B cell (primary cell): ENCODE results near the gene ARPC4. TPM values are rescaled to one million over a fixed set of nuclear protein-coding genes. Genes with fewer than 3 reads are reported as not detected.

Experiments used
- ATAC-seq: fragments of 200-7000 bp; cut with Tn5 transposase; one replicate; pipeline ENCODE4 v1.10.0; 2021; ENCODE audit warnings: low read depth, mild to moderate bottlenecking, moderate number of reproducible peaks, moderate library complexity
- CTCF ChIA-PET: fragments of 350-600 bp; sonication (Branson Sonifier 250); formaldehyde crosslinking; loops from one replicate; lab custom pipeline; 2021; ENCODE audit warnings: antibody characterized with exemption, inconsistent platforms; lab: Charles Lee
- POLR2A ChIA-PET: fragments of 350-600 bp; sonication (Branson Sonifier 250); formaldehyde crosslinking; loops from one replicate; lab custom pipeline; 2021; ENCODE audit warnings: antibody characterized with exemption; lab: Charles Lee
- DNase-seq: peaks from one replicate; pipeline ENCODE4 v3.0.0; 2013
- H2AFZ ChIP-seq: 2 replicates; pipeline ENCODE4 v1.6.1; 2012; ENCODE audit warnings: mild to moderate bottlenecking, low read depth, low read length; ENCODE audit not compliant: insufficient read depth, poor library complexity, severe bottlenecking
- H3K27ac ChIP-seq, 2 donors: 1 replicate in 1 of 2; 2 replicates in 1 of 2; pipeline ENCODE4 v1.5.1; 2012 to 2013; ENCODE audit warnings: low read length in 2 of 2, mild to moderate bottlenecking in 2 of 2, moderate library complexity in 1 of 2
- H3K27me3 ChIP-seq, 4 experiments: fragments of 200-600 bp in 1 of 4; sonication (generic) in 1 of 4; replicated peaks in 1 of 4; 1 replicate in 2 of 4; 2 replicates in 2 of 4; pipeline versions ENCODE4 v1.6.1 to v1.7.0; 2013 to 2016; ENCODE audit warnings: low read length in 3 of 4, mild to moderate bottlenecking in 2 of 4, mixed read lengths in 1 of 4, moderate library complexity in 1 of 4; ENCODE audit not compliant: insufficient read depth in 4 of 4, control insufficient read depth in 3 of 4; ENCODE audit errors: control extremely low read depth in 1 of 4
- H3K36me3 ChIP-seq, 2 experiments: replicated peaks in 1 of 2; 1 replicate in 1 of 2; 2 replicates in 1 of 2; pipeline versions ENCODE4 v1.6.1 to v1.7.1; 2013; ENCODE audit warnings: low read length in 1 of 2; ENCODE audit not compliant: insufficient read depth in 2 of 2, control insufficient read depth in 1 of 2; ENCODE audit errors: control extremely low read depth in 1 of 2, extremely low read depth in 1 of 2
- H3K4me1 ChIP-seq, 2 donors: fragments of 200-600 bp in 1 of 2; sonication (generic) in 1 of 2; 1 replicate in 1 of 2; 2 replicates in 1 of 2; pipeline versions ENCODE4 v1.5.1 to v1.6.1; 2013 to 2017; ENCODE audit warnings: low read length in 2 of 2; ENCODE audit not compliant: control insufficient read depth in 2 of 2, insufficient read depth in 2 of 2
- H3K4me2 ChIP-seq: replicated peaks from 2 replicates; pipeline ENCODE3; 2012; ENCODE audit warnings: mild to moderate bottlenecking, low read depth, low read length; ENCODE audit not compliant: poor library complexity, severe bottlenecking
- H3K4me3 ChIP-seq, 5 experiments: fragments of 200-600 bp in 1 of 5; sonication (generic) in 1 of 5; 1 replicate in 3 of 5; 2 replicates in 2 of 5; pipeline versions ENCODE4 v1.5.1 to v1.7.0; 2011 to 2016; ENCODE audit warnings: low read length in 4 of 5, mild to moderate bottlenecking in 4 of 5, low read depth in 2 of 5, control low read depth in 1 of 5, moderate library complexity in 1 of 5; ENCODE audit not compliant: insufficient read depth in 1 of 5; ENCODE audit errors: control extremely low read depth in 1 of 5, extremely low read depth in 1 of 5
- H3K79me2 ChIP-seq: fragments of 200-600 bp; sonication (generic); one replicate; pipeline ENCODE4 v1.6.0; 2016; ENCODE audit warnings: low read length; ENCODE audit not compliant: control insufficient read depth, insufficient read depth
- H3K9ac ChIP-seq: fragments of 200-600 bp; sonication (generic); 2 replicates; pipeline ENCODE4 v1.6.1; 2017; ENCODE audit warnings: mild to moderate bottlenecking, low read length, moderate library complexity
- H3K9me3 ChIP-seq, 3 donors: one replicate each; pipeline versions ENCODE4 v1.6.1 to v1.7.1; 2013; ENCODE audit warnings: low read length in 2 of 3; ENCODE audit not compliant: control insufficient read depth in 2 of 3, insufficient read depth in 1 of 3; ENCODE audit errors: control extremely low read depth in 1 of 3
- H4K20me1 ChIP-seq: 2 replicates; pipeline ENCODE4 v1.6.0; 2012; ENCODE audit warnings: mild to moderate bottlenecking, low read length; ENCODE audit not compliant: insufficient read depth, control insufficient read depth, poor library complexity, severe bottlenecking
- H3K27ac Mint-ChIP-seq: one replicate; pipeline ENCODE4 v1.8.0; 2021; ENCODE audit warnings: mixed read lengths
- H3K27me3 Mint-ChIP-seq: one replicate; pipeline ENCODE4 v1.8.0; 2021; ENCODE audit warnings: mixed read lengths
- H3K4me1 Mint-ChIP-seq: one replicate; pipeline ENCODE4 v1.8.0; 2021; ENCODE audit warnings: mixed read lengths
- H3K4me3 Mint-ChIP-seq: one replicate; pipeline ENCODE4 v1.8.0; 2021; ENCODE audit warnings: mixed read lengths
- H3K9me3 Mint-ChIP-seq: one replicate; pipeline ENCODE4 v1.8.0; 2022; ENCODE audit warnings: mixed read lengths; ENCODE audit not compliant: insufficient read depth
- EZH2 ChIP-seq: IDR thresholded peaks from 2 replicates; pipeline ENCODE4 v1.6.1; 2012; ENCODE audit warnings: borderline replicate concordance, low read depth, mild to moderate bottlenecking, moderate library complexity, low read length; ENCODE audit not compliant: insufficient read depth, poor library complexity, severe bottlenecking
- WGBS: methylation state at CpG from one replicate; pipeline ENCODE4 v1.1.5; 2013; ENCODE audit warnings: missing lambda C conversion rate; ENCODE audit not compliant: insufficient coverage; 5-methylcytosine and 5-hydroxymethylcytosine counted together
- intact Hi-C: fragments of 100-400 bp; cut with micrococcal nuclease; formaldehyde crosslinking; loops from one replicate; pipeline ENCODE4 v1.10.0; 2022
- polyA plus RNA-seq: library from polyadenylated mRNA; depleted of rRNA; stranded (reverse); fragments of >200 nt; gene quantifications from 2 replicates; pipeline ENCODE4 v1.2.3, GENCODE V29; 2012
- total RNA-seq, 2 donors: library from RNA; stranded (reverse); fragments of 120-200 nt in 1 of 2; gene quantifications; 1 replicate in 1 of 2; 2 replicates in 1 of 2; pipeline versions ENCODE4 v1.2.3 to v1.2.4, GENCODE V29; 2013 to 2022
- TF ChIP-seq, protein P1 (sequence below): fragments of 200-600 bp; IDR thresholded peaks from one replicate; pipeline ENCODE4 v1.8.0; 2022; ENCODE audit warnings: antibody characterized with exemption, mild to moderate bottlenecking

Gene ARPC4
- total and polyA plus RNA-seq, 2 donors (not counting 1 experiment from before 2014, with no cell fraction given), result 110 to 174 TPM

DNA sequence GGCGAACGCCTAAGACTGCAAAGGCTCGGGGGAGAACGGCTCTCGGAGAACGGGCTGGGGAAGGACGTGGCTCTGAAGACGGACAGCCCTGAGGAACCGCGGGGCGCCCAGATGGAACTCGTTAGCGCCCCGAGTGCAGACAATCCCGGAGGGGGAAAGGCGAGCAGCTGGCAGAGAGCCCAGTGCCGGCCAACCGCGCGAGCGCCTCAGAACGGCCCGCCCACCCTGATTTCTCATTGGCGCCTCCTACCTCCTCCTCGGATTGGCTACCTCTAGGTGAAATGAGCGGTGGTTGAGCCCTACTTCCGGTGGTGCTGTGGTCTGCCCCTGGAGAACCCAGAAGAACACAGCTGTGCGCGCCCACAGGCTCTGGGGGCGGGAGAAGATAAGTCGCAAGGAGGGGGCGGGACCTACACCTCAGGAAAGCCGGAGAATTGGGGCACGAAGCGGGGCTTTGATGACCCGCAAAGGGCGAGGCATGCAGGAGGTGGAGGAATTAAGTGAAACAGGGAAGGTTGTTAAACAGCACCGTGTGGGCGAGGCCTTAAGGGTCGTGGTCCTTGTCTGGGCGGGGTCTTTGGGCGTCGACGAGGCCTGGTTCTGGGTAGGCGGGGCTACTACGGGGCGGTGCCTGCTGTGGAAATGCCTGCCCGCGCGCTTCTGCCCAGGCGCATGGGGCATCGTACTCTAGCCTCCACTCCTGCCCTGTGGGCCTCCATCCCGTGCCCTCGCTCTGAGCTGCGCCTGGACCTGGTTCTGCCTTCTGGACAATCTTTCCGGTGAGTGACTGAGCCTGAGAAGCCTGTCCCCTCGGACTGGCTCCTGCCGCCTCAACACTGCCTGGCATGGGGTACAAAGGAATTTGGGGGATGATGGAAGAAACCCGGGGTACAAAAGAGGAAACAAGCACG, 43.0 kb upstream of the ARPC4 start, which contains the start of gene OGG1:
TSS of gene OGG1 (plus strand) at position 308 of the 911 bp plus-strand sequence. CDS start at position 643, 335 bp downstream.
- TF ChIP-seq EZH2, result no peak
- TF ChIP-seq, protein P1, sequence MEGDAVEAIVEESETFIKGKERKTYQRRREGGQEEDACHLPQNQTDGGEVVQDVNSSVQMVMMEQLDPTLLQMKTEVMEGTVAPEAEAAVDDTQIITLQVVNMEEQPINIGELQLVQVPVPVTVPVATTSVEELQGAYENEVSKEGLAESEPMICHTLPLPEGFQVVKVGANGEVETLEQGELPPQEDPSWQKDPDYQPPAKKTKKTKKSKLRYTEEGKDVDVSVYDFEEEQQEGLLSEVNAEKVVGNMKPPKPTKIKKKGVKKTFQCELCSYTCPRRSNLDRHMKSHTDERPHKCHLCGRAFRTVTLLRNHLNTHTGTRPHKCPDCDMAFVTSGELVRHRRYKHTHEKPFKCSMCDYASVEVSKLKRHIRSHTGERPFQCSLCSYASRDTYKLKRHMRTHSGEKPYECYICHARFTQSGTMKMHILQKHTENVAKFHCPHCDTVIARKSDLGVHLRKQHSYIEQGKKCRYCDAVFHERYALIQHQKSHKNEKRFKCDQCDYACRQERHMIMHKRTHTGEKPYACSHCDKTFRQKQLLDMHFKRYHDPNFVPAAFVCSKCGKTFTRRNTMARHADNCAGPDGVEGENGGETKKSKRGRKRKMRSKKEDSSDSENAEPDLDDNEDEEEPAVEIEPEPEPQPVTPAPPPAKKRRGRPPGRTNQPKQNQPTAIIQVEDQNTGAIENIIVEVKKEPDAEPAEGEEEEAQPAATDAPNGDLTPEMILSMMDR, result no peak
- H3K9me3 ChIP-seq, result no peaks in the 10 kb centered on the region
- peaks cover 7% of the 10 kb centered on the region for H4K20me1 ChIP-seq
- WGBS, result under 1% methylated on average over 57 of the region's 60 CpGs
- CTCF ChIA-PET, result interaction anchor here (0.7 to 3.2 kb wide), 7 partner anchors 12 to 59 kb away, joined by 3 to 25 read pairs (median 4); partner anchors contain the start of genes ARPC4 and BRPF1
- Mint-ChIP-seq H3K4me3 (peak within 1 kb of the TSS; percentile 92), H3K9me3 (no peaks in the 10 kb centered on the region), H3K27me3 (no peaks in the 10 kb centered on the region), H3K4me1 (peaks cover 49% of the 10 kb centered on the region), H3K27ac (peak within 1 kb of the TSS; percentile 94)
- peak within 1 kb of the TSS; percentile 77 for H3K9ac ChIP-seq
- ATAC-seq, result peak; percentile 90
- peak within 1 kb of the TSS; percentile 58 to 64 for H3K27ac ChIP-seq
- peak within 1 kb of the TSS; percentile 89 for H2AFZ ChIP-seq
- intact Hi-C loops, result loop anchor here (1.0 to 10.0 kb wide), 6 partner anchors 19 to 235 kb away; partner anchors contain the start of genes BRPF1, EMC3, MTMR14 and TADA3
- POLR2A ChIA-PET, result interaction anchor here (0.6 to 3.3 kb wide), 12 partner anchors 13 to 500 kb away, joined by 3 to 39 read pairs (median 7); partner anchors contain the start of genes ARPC4, BRPF1, CAMK1 and CRELD1
- H3K4me1 ChIP-seq, result peaks cover 31 to 36% of the 10 kb centered on the region in 2 donors
- peak within 1 kb of the TSS; percentile 53 to 87 (median 80) for H3K4me3 ChIP-seq
- peak; percentile 98 for DNase-seq
- peaks cover 6 to 45% of the 10 kb centered on the region in 2 experiments for H3K36me3 ChIP-seq
- H3K79me2 ChIP-seq, result peaks cover 21% of the 10 kb centered on the region
- no peaks in the 10 kb centered on the region for H3K27me3 ChIP-seq
- peak within 1 kb of the TSS; percentile 91 for H3K4me2 ChIP-seq
